DOHH2 (cell line): ENCODE data around the gene NBEAL1.

Experiments used
- H3F3A ChIP-seq: fragments of 200-600 bp; sonication (generic), shearing (Covaris generic); 2 replicates; pipeline ENCODE4 v1.6.0; 2016; ENCODE audit warnings: antibody characterized with exemption, mild to moderate bottlenecking; ENCODE audit not compliant: control insufficient read depth, insufficient read depth
- H3K27ac ChIP-seq: fragments of 200-600 bp; sonication (generic); 2 replicates; pipeline ENCODE4 v1.5.1; 2014; ENCODE audit warnings: low read depth, mild to moderate bottlenecking, low read length, moderate library complexity
- H3K27me3 ChIP-seq: fragments of 200-600 bp; sonication (generic); 2 replicates; pipeline ENCODE4 v1.6.1; 2014; ENCODE audit warnings: mild to moderate bottlenecking, low read length, mixed read lengths; ENCODE audit not compliant: control insufficient read depth
- H3K36me3 ChIP-seq: fragments of 200-600 bp; sonication (generic); 2 replicates; pipeline ENCODE4 v1.6.1; 2014; ENCODE audit warnings: mild to moderate bottlenecking, low read length, moderate library complexity, mixed read lengths; ENCODE audit not compliant: control insufficient read depth
- H3K4me1 ChIP-seq: fragments of 200-600 bp; sonication (generic); 2 replicates; pipeline ENCODE4 v1.6.1; 2014; ENCODE audit warnings: mild to moderate bottlenecking, low read length, mixed read lengths; ENCODE audit not compliant: control insufficient read depth
- H3K4me2 ChIP-seq: fragments of 200-600 bp; sonication (generic); 2 replicates; pipeline ENCODE4 v1.6.0; 2014; ENCODE audit warnings: mild to moderate bottlenecking, low read length, moderate library complexity
- H3K4me3 ChIP-seq: fragments of 200-600 bp; sonication (generic); 2 replicates; pipeline ENCODE4 v1.5.1; 2014; ENCODE audit warnings: mild to moderate bottlenecking, low read length, mixed read lengths
- H3K79me2 ChIP-seq: fragments of 200-600 bp; sonication (generic); 2 replicates; pipeline ENCODE4 v1.6.1; 2014; ENCODE audit warnings: mild to moderate bottlenecking, low read length, mixed read lengths; ENCODE audit not compliant: control insufficient read depth
- H3K9me2 ChIP-seq: fragments of 200-600 bp; sonication (generic); replicated peaks from 2 replicates; pipeline ENCODE4 v1.6.1; 2014; ENCODE audit warnings: mild to moderate bottlenecking, low read length, mixed read lengths; ENCODE audit not compliant: control insufficient read depth
- H3K9me3 ChIP-seq: fragments of 200-600 bp; sonication (generic); 2 replicates; pipeline ENCODE4 v1.6.1; 2014; ENCODE audit warnings: antibody characterized with exemption, low read length, mixed read lengths; ENCODE audit not compliant: control insufficient read depth, insufficient read depth
- H4K20me1 ChIP-seq: fragments of 200-600 bp; sonication (generic); 2 replicates; pipeline ENCODE4 v1.6.0; 2014; ENCODE audit warnings: low read depth, mild to moderate bottlenecking, antibody characterized with exemption, low read length, moderate library complexity; ENCODE audit not compliant: control insufficient read depth, insufficient read depth
- EZH2phosphoT487 ChIP-seq: fragments of 200-600 bp; sonication (generic); IDR thresholded peaks from 2 replicates; pipeline ENCODE4 v1.6.1; 2017; ENCODE audit warnings: borderline replicate concordance, mild to moderate bottlenecking, antibody characterized with exemption, low read length, moderate library complexity, mixed read lengths
- TF ChIP-seq, protein P1 (sequence below): fragments of 200-600 bp; sonication (generic); IDR thresholded peaks from one replicate; pipeline ENCODE4 v1.5.1; 2014; ENCODE audit warnings: antibody characterized with exemption, mild to moderate bottlenecking, low read depth, low read length; ENCODE audit not compliant: poor library complexity, severe bottlenecking

The NBEAL1 gene

DNA sequence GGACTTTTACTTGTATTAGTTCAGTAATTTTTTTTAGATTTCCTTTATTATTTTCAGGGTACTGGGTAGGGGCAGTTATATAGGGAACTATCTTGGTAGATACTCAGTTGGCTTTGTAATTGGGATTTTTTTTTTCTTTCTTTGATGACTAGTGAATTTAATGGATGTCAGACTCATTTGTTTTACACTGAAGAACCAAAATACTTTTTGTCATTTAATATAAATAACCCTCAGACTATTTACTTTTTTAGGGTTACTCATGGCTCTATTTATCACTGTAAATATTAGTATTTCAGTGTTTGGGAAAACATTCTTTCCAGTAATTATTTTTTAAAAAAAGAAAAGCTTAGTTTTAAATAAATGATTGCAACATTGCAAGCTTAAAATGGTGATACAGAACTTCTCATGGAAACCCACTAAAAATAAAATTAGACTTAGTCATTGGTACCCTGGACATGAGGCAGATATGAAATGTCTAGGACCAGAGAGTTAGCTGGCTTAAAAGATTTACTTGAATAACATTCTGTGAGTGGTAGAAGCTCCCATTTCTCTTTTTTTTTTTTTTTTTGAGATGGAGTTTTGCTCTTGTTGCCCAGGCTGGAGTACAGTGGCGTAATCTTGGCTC, 149.7 kb downstream of the NBEAL1 start:
- Histone ChIP-seq H4K20me1 (no peaks in the 10 kb centered on the region), H3K9me3 (no peaks in the 10 kb centered on the region), H3K27me3 (no peaks in the 10 kb centered on the region), H3K4me2 (no peak overlapping the region), H3K4me3 (no peak overlapping the region), H3K27ac (no peak overlapping the region), H3K36me3 (no peaks in the 10 kb centered on the region), H3K79me2 (no peaks in the 10 kb centered on the region), H3K9me2 (no peaks in the 10 kb centered on the region), H3F3A (no peaks in the 10 kb centered on the region), H3K4me1 (no peaks in the 10 kb centered on the region)
- no peak for TF ChIP-seq EZH2phosphoT487
- TF ChIP-seq, protein P1, sequence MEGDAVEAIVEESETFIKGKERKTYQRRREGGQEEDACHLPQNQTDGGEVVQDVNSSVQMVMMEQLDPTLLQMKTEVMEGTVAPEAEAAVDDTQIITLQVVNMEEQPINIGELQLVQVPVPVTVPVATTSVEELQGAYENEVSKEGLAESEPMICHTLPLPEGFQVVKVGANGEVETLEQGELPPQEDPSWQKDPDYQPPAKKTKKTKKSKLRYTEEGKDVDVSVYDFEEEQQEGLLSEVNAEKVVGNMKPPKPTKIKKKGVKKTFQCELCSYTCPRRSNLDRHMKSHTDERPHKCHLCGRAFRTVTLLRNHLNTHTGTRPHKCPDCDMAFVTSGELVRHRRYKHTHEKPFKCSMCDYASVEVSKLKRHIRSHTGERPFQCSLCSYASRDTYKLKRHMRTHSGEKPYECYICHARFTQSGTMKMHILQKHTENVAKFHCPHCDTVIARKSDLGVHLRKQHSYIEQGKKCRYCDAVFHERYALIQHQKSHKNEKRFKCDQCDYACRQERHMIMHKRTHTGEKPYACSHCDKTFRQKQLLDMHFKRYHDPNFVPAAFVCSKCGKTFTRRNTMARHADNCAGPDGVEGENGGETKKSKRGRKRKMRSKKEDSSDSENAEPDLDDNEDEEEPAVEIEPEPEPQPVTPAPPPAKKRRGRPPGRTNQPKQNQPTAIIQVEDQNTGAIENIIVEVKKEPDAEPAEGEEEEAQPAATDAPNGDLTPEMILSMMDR: no peak

DNA sequence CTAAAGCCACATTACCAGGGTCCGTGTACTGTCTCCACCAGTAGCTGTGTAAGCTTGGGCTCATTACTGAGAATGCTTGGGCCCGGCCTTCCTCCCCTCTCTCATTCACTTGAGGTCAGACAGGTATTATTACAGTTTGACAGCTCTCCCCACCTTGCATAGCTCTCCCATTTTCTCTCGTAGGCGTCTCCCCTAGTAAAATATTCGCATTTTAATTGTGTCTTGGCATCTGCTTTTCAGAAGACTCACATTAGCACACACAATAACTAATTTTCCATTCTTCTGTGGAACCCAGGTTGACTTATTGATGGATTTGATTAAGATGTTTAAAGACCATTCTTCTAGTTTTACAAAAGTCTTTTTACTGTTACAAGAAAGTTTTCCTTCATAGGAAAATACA, 153.1 kb downstream of the NBEAL1 start:
- no peak overlapping the region for H3K4me2 ChIP-seq
- no peaks in the 10 kb centered on the region for H3F3A ChIP-seq
- H3K27ac ChIP-seq: no peak overlapping the region
- no peaks in the 10 kb centered on the region for H3K79me2 ChIP-seq
- H4K20me1 ChIP-seq: no peaks in the 10 kb centered on the region
- H3K4me1 ChIP-seq: no peaks in the 10 kb centered on the region
- H3K36me3 ChIP-seq: no peaks in the 10 kb centered on the region
- no peaks in the 10 kb centered on the region for H3K9me3 ChIP-seq
- no peak for TF ChIP-seq EZH2phosphoT487
- TF ChIP-seq, protein P1: no peak
- no peaks in the 10 kb centered on the region for H3K27me3 ChIP-seq
- H3K9me2 ChIP-seq: no peaks in the 10 kb centered on the region
- H3K4me3 ChIP-seq: no peak overlapping the region

DNA sequence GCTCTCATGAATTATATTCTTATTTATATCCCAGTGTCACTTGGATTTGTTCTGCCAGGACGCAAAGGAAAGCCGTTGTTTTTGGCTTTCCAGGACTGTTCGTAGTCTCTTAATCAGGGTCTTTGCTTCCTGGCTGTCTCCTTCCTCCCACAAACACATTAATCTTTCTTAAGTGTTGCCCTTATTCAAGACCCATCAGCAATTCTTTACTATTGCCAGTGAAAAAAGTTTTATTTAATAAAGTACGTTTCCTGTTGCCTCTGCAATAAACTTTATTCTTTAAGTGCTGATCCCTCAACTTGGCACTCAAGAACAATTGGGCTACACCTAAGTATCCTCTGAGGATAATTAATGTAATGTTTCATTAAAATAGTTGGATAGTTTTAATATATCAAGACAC, 155.8 kb downstream of the NBEAL1 start:
- H3K36me3 ChIP-seq: no peaks in the 10 kb centered on the region
- H3K27ac ChIP-seq: no peak overlapping the region
- TF ChIP-seq, protein P1: no peak
- TF ChIP-seq EZH2phosphoT487: no peak
- no peaks in the 10 kb centered on the region for H3K9me3 ChIP-seq
- H3K4me2 ChIP-seq: no peak overlapping the region
- no peak overlapping the region for H3K4me3 ChIP-seq
- no peaks in the 10 kb centered on the region for H3K4me1 ChIP-seq
- no peaks in the 10 kb centered on the region for H3K27me3 ChIP-seq
- H3F3A ChIP-seq: no peaks in the 10 kb centered on the region
- H3K9me2 ChIP-seq: no peaks in the 10 kb centered on the region
- no peaks in the 10 kb centered on the region for H4K20me1 ChIP-seq
- H3K79me2 ChIP-seq: no peaks in the 10 kb centered on the region
